ENCODE measurements around the gene PANK1. TPM values are rescaled to one million over a fixed set of nuclear protein-coding genes. Genes with fewer than 3 reads are reported as not detected.

PANK1 gene
- total and polyA plus RNA-seq, 9 of the 15 experiments (the other 6 are each of a cell fraction or from before 2014, with no cell fraction given) = 1.7 to 10.7 (median 6.5) TPM

GRCh38 chr10:89589101-89589720, 55.8 kb downstream of the PANK1 start:
- 83% methylated on average over 5 of the region's 5 CpGs for WGBS (ENCODE audit: insufficient coverage, low coverage, missing lambda C conversion rate)
- Histone ChIP-seq H3K4me2 (ENCODE audit: insufficient read depth, low read length) (no peak overlapping the region), H4K20me1 (replicated peaks; ENCODE audit: control insufficient read depth, insufficient read depth, low read length) (no peaks in the 10 kb centered on the region), H3K27ac (ENCODE audit: extremely low read depth, low read depth, low read length) (no peak overlapping the region), H3K9ac (ENCODE audit: insufficient read depth in 1 of 2, low read depth in 2 of 2, low read length in 2 of 2) (no peak overlapping the region), H3K79me2 (ENCODE audit: control insufficient read depth, insufficient read depth, low read length) (no peaks in the 10 kb centered on the region), H2AFZ (ENCODE audit: low read depth, low read length) (no peak overlapping the region), H3K27me3 (ENCODE audit: control insufficient read depth in 2 of 2, insufficient read depth in 2 of 2, low read length in 2 of 2) (no peaks in the 10 kb centered on the region), H3K36me3 (ENCODE audit: control insufficient read depth, insufficient read depth, low read length) (peaks cover 21% of the 10 kb centered on the region; the same call in 2 of the 3 replicates), H3K9me1 (ENCODE audit: control insufficient read depth, insufficient read depth, low read length) (no peaks in the 10 kb centered on the region), H3K9me3 (replicated peaks; ENCODE audit: control insufficient read depth, insufficient read depth, low read depth, low read length) (no peaks in the 10 kb centered on the region), H3K4me3 (no peak overlapping the region), H3K4me1 (replicated peaks in 1 of 2; ENCODE audit: control insufficient read depth in 2 of 2, insufficient read depth in 2 of 2, low read length in 2 of 2) (no peaks in the 10 kb centered on the region)
- ChIA-PET POLR2A (no interaction called here), CTCF (ENCODE audit: low intra/inter-chr PET ratio) (no interaction called here)
- no peak for ATAC-seq
- no TSS peak for BruUV-seq (replicated peaks)
- intact Hi-C loops (cut with micrococcal nuclease) (no loop called here), in situ Hi-C loops (cut with MboI) (no loop called here)
- no peak for FAIRE-seq
- no peak for DNase-seq (ENCODE audit: extremely low read depth in 1 of 4, low spot score in 3 of 4)
- TF ChIP-seq NBN (IDR thresholded peaks at IDR 0.05; ENCODE audit: low read depth) (no peak), BDP1 (IDR thresholded peaks at IDR 0.05; ENCODE audit: insufficient read depth, insufficient read length) (no peak), ZNF512 (tag; IDR thresholded peaks at IDR 0.05) (no peak), HEY1 (CRISPR knock-in tag; IDR thresholded peaks at IDR 0.05; ENCODE audit: borderline replicate concordance) (no peak), MCM3 (IDR thresholded peaks at IDR 0.05) (no peak), FOXK2 (conservative IDR thresholded peaks at IDR 0.05 in 1 of 2, IDR thresholded peaks at IDR 0.05 in 1 of 2; ENCODE audit: low read depth in 2 of 2) (no peak), ZNF280B (CRISPR knock-in tag; IDR thresholded peaks at IDR 0.05) (no peak), ZNF407 (IDR thresholded peaks at IDR 0.05; ENCODE audit: low read depth) (no peak), HDAC6 (IDR thresholded peaks at IDR 0.05; ENCODE audit: low read depth, low read length) (no peak), JUNB (CRISPR knock-in tag; conservative IDR thresholded peaks at IDR 0.05) (no peak), EP300 (IDR thresholded peaks at IDR 0.05; ENCODE audit: low read length) (no peak)
